Stimulated activated CD8-positive, alpha-beta memory T cell treated with anti-CD3 and anti-CD28 coated beads, Interleukin-4, amount 100 ng/mL, for 4 hours (primary cell): ENCODE data around the gene EFCAB6.

ENCODE experiments used
- DNase-seq, 2 donors: peaks; one replicate each; pipeline ENCODE4 v3.0.0-alpha.2; 2020; ENCODE audit warnings: low read depth in 2 of 2, low spot score in 1 of 2

EFCAB6 gene

GRCh38 chr22:43488031-43488866 lies 323.9 kb downstream of the EFCAB6 start:
- DNase-seq: no peak

GRCh38 chr22:43487311-43488030 lies 324.6 kb downstream of the EFCAB6 start:
- DNase-seq: no peak

- no peak for DNase-seq
Observed at GRCh38 chr22:43485502-43486089, 326.5 kb downstream of the EFCAB6 start.

- no peak for DNase-seq
Observed at GRCh38 chr22:43484227-43484626, 327.9 kb downstream of the EFCAB6 start.

GRCh38 chr22:43483669-43484068 lies 328.4 kb downstream of the EFCAB6 start:
- DNase-seq: no peak

GRCh38 chr22:43483266-43483665 lies 328.8 kb downstream of the EFCAB6 start:
- no peak for DNase-seq

GRCh38 chr22:43482318-43482625 lies 329.8 kb downstream of the EFCAB6 start:
- DNase-seq: no peak

- DNase-seq: no peak
Observed at GRCh38 chr22:43481568-43482317, 330.4 kb downstream of the EFCAB6 start.

GRCh38 chr22:43479962-43480361 lies 332.1 kb downstream of the EFCAB6 start:
- no peak for DNase-seq

GRCh38 chr22:43479301-43479950 lies 332.7 kb downstream of the EFCAB6 start:
- DNase-seq: no peak
